LNCAP (cell line): ENCODE results near the gene FBXW5.

Experiments used
- CTCF ChIP-seq: fragments of 450-650 bp; IDR thresholded peaks from 2 replicates; pipeline ENCODE4 v1.5.1; 2017; ENCODE audit warnings: mild to moderate bottlenecking

Gene FBXW5

GRCh38 chr9:136957901-136958300 lies 13.4 kb upstream of the FBXW5 start:
- TF ChIP-seq CTCF = no peak

GRCh38 chr9:136957461-136957860 lies 12.9 kb upstream of the FBXW5 start:
- TF ChIP-seq CTCF = no peak

GRCh38 chr9:136956604-136957003 lies 12.1 kb upstream of the FBXW5 start:
- TF ChIP-seq CTCF = no peak

- TF ChIP-seq CTCF = no peak
These were observed 11.4 kb upstream of the FBXW5 start for GRCh38 chr9:136955943-136956335.

GRCh38 chr9:136955202-136955942 lies 10.8 kb upstream of the FBXW5 start:
- no peak for TF ChIP-seq CTCF

GRCh38 chr9:136954270-136955083 lies 9.9 kb upstream of the FBXW5 start:
- TF ChIP-seq CTCF = no peak

- no peak for TF ChIP-seq CTCF
These were observed 9.3 kb upstream of the FBXW5 start for GRCh38 chr9:136953771-136954269.
